Activated CD4-positive, alpha-beta T cell treated with anti-CD3 and anti-CD28 coated beads, Interleukin-2, amount 50 U/mL, for 16 hours (primary cell): Measurements from ENCODE around the gene B4GALT3.
A peak's percentile ranks its signal among the peaks of the same experiment; 100 is the strongest.

Experiments used
- DNase-seq: peaks from one replicate; pipeline ENCODE4 v3.0.0-alpha.2; 2020

Gene B4GALT3

GRCh38 chr1:161185732-161186311 is 8.5 kb upstream of the B4GALT3 start:
- no peak for DNase-seq

GRCh38 chr1:161185282-161185682 is 8.0 kb upstream of the B4GALT3 start:
- DNase-seq, result peak; percentile 88

GRCh38 chr1:161182214-161182613 is 4.9 kb upstream of the B4GALT3 start:
- peak; percentile 89 for DNase-seq

- no peak for DNase-seq
These were observed 3.3 kb upstream of the B4GALT3 start for GRCh38 chr1:161180639-161181038.

- DNase-seq, result no peak
These were observed 2.4 kb upstream of the B4GALT3 start for GRCh38 chr1:161179698-161180097.

GRCh38 chr1:161177936-161178244 is 583 bp upstream of the B4GALT3 start:
- DNase-seq, result no peak

GRCh38 chr1:161176468-161177111 is 717 bp downstream of the B4GALT3 start:
- DNase-seq, result no peak

- DNase-seq, result no peak
These were observed 1.4 kb downstream of the B4GALT3 start for GRCh38 chr1:161175771-161176453.

GRCh38 chr1:161174911-161175310 is 2.4 kb downstream of the B4GALT3 start:
- DNase-seq, result no peak

- no peak for DNase-seq
These were observed 3.6 kb downstream of the B4GALT3 start for GRCh38 chr1:161173711-161174110.

GRCh38 chr1:161172776-161173376 is 4.4 kb downstream of the B4GALT3 start:
- DNase-seq, result no peak

- DNase-seq, result no peak
These were observed 5.0 kb downstream of the B4GALT3 start for GRCh38 chr1:161172349-161172748.

- no peak for DNase-seq
These were observed 5.6 kb downstream of the B4GALT3 start for GRCh38 chr1:161171696-161172095.

- DNase-seq, result no peak
These were observed 6.1 kb downstream of the B4GALT3 start for GRCh38 chr1:161171191-161171590.

- no peak for DNase-seq
These were observed 8.4 kb downstream of the B4GALT3 start for GRCh38 chr1:161168906-161169305.

- no peak for DNase-seq
These were observed 10.4 kb downstream of the B4GALT3 start for GRCh38 chr1:161166669-161167548.

- peak; percentile 98 for DNase-seq
These were observed 11.3 kb downstream of the B4GALT3 start, which contains the start of gene PPOX for GRCh38 chr1:161165742-161166668. TSS of gene PPOX (plus strand) at chr1:161166426. CDS start at chr1:161166848, 422 bp downstream.

GRCh38 chr1:161164901-161165610 is 12.3 kb downstream of the B4GALT3 start:
- no peak for DNase-seq

GRCh38 chr1:161163793-161164192 is 13.5 kb downstream of the B4GALT3 start:
- DNase-seq, result no peak

GRCh38 chr1:161162806-161163205 is 14.5 kb downstream of the B4GALT3 start:
- DNase-seq, result no peak

GRCh38 chr1:161162052-161162451 is 15.3 kb downstream of the B4GALT3 start:
- DNase-seq, result no peak
